ENCODE results near the gene SMTNL2.

The SMTNL2 gene

GRCh38 chr17:4538236-4539002 lies 45.9 kb upstream of the SMTNL2 start:
- peak overlapping the region in 1 of 2 donors; percentile 73 for H3K27ac ChIP-seq
- no peak for TF ChIP-seq CTCF (IDR thresholded peaks at IDR 0.05)
- H3K4me3 ChIP-seq, result no peak overlapping the region
- no peak for DNase-seq (ENCODE audit: low spot score)

GRCh38 chr17:4539025-4539424 lies 45.3 kb upstream of the SMTNL2 start:
- DNase-seq (ENCODE audit: low spot score), result no peak

GRCh38 chr17:4539576-4540223 lies 44.6 kb upstream of the SMTNL2 start:
- H3K27ac ChIP-seq, result no peak overlapping the region
- no peak for TF ChIP-seq CTCF (IDR thresholded peaks at IDR 0.05)
- no peak overlapping the region for H3K4me3 ChIP-seq
- no peak for DNase-seq (ENCODE audit: low spot score)

More at GRCh38 chr17:4539025-4539424, 45.3 kb upstream of the SMTNL2 start:
- H3K4me3 ChIP-seq, result no peak overlapping the region
- TF ChIP-seq CTCF (IDR thresholded peaks at IDR 0.05), result no peak
- no peak overlapping the region for H3K27ac ChIP-seq

- Histone ChIP-seq H3K4me3 (no peak overlapping the region), H3K27ac (no peak overlapping the region)
- no peak for DNase-seq (ENCODE audit: low spot score)
- TF ChIP-seq CTCF (IDR thresholded peaks at IDR 0.05), result no peak
Observed at GRCh38 chr17:4540224-4540651, 44.1 kb upstream of the SMTNL2 start.

GRCh38 chr17:4540687-4541327 lies 43.5 kb upstream of the SMTNL2 start:
- Histone ChIP-seq H3K4me3 (no peak overlapping the region), H3K27ac (peak overlapping the region in 1 of 2 donors; percentile 13)
- no peak for DNase-seq (ENCODE audit: low spot score)
- no peak for TF ChIP-seq CTCF (IDR thresholded peaks at IDR 0.05)

GRCh38 chr17:4541328-4542002 lies 42.9 kb upstream of the SMTNL2 start:
- no peak for TF ChIP-seq CTCF (IDR thresholded peaks at IDR 0.05)
- no peak overlapping the region for H3K4me3 ChIP-seq
- DNase-seq (ENCODE audit: low spot score), result no peak
- peak overlapping the region in 1 of 2 donors; percentile 13 for H3K27ac ChIP-seq

Data from coronary artery (tissue), 2 donors.